Measurements from ENCODE around the gene HMGCLL1.

DNA sequence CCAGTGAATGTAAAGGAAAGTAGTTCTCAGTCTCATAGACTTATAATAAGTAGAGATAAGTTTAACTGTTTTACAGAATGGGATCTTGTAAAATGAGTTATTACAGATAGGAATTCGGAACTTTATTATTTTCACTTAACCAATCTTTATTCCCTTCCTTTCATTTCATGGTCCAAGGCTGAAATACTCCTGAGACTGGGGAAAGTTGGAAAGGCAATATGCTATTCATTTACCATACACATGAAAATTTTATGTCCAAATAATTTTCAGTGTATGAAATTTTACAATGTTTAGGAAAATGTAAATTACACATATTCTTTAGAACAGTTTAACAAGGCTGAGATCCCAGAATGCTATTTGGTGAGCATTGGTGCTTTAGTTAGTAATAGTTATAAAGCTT is 62.3 kb downstream of the HMGCLL1 start:
- TF ChIP-seq, protein P1, sequence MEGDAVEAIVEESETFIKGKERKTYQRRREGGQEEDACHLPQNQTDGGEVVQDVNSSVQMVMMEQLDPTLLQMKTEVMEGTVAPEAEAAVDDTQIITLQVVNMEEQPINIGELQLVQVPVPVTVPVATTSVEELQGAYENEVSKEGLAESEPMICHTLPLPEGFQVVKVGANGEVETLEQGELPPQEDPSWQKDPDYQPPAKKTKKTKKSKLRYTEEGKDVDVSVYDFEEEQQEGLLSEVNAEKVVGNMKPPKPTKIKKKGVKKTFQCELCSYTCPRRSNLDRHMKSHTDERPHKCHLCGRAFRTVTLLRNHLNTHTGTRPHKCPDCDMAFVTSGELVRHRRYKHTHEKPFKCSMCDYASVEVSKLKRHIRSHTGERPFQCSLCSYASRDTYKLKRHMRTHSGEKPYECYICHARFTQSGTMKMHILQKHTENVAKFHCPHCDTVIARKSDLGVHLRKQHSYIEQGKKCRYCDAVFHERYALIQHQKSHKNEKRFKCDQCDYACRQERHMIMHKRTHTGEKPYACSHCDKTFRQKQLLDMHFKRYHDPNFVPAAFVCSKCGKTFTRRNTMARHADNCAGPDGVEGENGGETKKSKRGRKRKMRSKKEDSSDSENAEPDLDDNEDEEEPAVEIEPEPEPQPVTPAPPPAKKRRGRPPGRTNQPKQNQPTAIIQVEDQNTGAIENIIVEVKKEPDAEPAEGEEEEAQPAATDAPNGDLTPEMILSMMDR (IDR thresholded peaks at IDR 0.05) = no peak
- TF ChIP-seq, protein P2, sequence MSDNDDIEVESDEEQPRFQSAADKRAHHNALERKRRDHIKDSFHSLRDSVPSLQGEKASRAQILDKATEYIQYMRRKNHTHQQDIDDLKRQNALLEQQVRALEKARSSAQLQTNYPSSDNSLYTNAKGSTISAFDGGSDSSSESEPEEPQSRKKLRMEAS (CRISPR knock-in tag; IDR thresholded peaks at IDR 0.05) = no peak
- no peak for TF ChIP-seq JUN (CRISPR knock-in tag; IDR thresholded peaks at IDR 0.05)

Data from WTC11 (cell line).